ENCODE results near the gene CHD1.

- no peak for TF ChIP-seq GATA2 (IDR thresholded peaks at IDR 0.05; ENCODE audit: low read depth, low read length)
- TF ChIP-seq GATA3 (IDR thresholded peaks at IDR 0.05; ENCODE audit: low read depth, low read length): no peak
Measured at GRCh38 chr5:98968056-98968564, 39.3 kb upstream of the CHD1 start.

Measured in SH-SY5Y (cell line).